HG03159 (cell line): ENCODE data around the gene SMAD1.

Experiments
- ATAC-seq: cut with Tn5 transposase; IDR thresholded peaks from one replicate; pipeline ENCODE4 v1.9.1; 2021; ENCODE audit warnings: mild to moderate bottlenecking, moderate library complexity; ENCODE audit not compliant: unreplicated experiment

Gene SMAD1

GRCh38 chr4:145488310-145488709 is 6.7 kb downstream of the SMAD1 start:
- ATAC-seq: no peak

DNA sequence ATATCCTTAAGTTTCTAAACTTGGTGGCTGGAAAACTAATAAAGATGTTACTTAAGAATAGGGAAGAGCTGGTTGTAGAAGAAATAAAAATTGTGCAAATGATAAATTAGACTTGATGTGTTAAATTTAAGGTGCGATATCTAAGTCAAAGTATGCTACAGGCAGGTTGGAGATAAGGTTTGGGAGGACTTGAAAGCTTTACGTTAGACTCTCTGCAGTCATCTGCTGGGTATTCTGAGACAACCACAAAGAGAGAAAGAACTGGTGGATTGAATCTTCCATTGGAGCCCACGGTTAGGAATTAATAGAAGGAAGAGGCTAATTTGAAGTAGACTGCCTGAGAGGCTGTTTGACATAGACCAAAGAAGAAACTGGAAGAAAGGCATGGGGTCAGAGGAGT is 7.9 kb downstream of the SMAD1 start:
- no peak for ATAC-seq

- ATAC-seq: no peak
Observed at GRCh38 chr4:145490361-145490760, 8.7 kb downstream of the SMAD1 start.

DNA sequence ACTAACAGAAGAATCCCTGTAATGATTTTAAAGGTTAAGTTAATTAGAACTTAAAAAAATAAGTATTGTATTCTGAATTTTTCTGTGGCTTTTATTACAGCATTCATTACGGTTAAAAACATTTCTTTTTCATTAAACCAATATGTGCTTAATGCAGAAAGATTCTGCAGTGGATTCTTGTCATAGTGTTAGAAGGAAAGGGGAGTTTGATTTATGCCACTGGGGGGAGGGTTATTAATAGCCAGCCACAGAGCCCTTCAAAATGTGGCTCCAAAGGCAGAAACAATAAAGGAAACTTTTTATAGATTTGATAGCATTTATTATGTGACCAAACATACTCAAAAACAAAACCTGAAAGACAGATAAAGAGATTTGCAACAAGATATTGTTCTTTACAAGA is 9.1 kb downstream of the SMAD1 start:
- no peak for ATAC-seq

GRCh38 chr4:145492376-145492775 is 10.7 kb downstream of the SMAD1 start:
- no peak for ATAC-seq

DNA sequence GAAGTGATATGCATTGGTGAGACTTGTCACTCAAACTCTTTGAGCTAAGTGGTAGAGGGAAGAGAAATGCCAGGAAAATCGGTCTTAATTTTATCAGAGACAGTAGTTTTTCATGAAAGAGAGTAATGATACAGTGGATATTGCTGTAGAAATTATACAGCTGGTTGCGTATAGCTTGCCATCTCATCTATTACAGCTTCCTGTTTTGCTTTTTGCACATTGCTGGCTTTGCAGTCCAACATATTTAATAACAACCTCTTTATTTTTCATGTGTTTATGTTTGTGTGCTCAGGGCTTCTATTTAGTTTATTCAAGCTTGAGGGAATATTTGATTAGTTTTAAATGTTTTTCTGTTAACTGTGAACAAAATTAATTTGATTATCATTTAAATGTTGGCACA is 11.5 kb downstream of the SMAD1 start:
- ATAC-seq: no peak

DNA sequence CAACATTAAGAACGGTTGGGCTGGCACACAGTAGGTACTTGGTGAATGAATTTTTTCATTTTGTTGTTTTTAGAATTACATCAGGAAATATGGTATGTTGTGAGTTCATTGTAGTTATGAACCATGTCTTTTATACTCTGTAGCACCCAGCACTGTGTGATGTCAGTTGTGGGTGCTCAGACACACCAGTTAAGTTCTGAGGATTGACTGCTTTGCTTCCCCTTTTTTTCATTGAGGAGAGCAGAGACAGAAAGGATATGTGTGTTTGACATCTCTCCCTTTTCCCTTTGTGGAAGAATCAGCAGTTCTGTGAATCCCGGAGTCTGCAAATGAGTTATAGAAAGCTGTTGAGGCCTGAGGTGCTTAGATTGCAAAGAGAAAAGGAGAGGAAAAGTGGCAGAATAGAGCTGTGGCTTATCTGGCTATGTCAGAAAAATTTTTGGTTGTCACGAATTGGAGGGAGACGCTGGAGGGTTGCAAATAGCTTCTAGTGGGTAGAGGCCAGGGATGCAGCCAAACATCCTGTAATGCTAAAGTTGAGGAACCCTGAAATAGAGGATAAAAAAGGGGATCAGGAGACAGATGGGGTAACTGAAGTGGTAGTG is 13.1 kb downstream of the SMAD1 start:
- ATAC-seq: no peak

DNA sequence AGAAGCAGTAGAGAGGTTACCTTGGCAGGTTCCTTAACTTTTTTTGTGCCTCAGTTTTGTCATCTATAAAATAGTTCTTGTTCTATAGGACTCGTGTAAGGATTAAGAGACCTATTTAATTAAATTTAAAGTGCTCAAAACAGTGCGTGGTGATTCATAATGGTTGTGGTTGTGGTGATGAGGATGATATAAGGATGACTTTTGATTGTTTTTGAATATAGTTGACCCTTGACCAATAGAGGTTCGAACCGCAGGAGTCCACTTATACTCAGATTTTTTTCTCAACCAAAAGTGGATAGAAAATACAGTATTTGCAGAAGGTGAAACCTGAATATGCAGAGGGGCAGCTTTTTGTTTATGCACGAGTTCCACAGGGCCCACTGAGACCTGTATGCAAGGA is 14.6 kb downstream of the SMAD1 start:
- no peak for ATAC-seq

DNA sequence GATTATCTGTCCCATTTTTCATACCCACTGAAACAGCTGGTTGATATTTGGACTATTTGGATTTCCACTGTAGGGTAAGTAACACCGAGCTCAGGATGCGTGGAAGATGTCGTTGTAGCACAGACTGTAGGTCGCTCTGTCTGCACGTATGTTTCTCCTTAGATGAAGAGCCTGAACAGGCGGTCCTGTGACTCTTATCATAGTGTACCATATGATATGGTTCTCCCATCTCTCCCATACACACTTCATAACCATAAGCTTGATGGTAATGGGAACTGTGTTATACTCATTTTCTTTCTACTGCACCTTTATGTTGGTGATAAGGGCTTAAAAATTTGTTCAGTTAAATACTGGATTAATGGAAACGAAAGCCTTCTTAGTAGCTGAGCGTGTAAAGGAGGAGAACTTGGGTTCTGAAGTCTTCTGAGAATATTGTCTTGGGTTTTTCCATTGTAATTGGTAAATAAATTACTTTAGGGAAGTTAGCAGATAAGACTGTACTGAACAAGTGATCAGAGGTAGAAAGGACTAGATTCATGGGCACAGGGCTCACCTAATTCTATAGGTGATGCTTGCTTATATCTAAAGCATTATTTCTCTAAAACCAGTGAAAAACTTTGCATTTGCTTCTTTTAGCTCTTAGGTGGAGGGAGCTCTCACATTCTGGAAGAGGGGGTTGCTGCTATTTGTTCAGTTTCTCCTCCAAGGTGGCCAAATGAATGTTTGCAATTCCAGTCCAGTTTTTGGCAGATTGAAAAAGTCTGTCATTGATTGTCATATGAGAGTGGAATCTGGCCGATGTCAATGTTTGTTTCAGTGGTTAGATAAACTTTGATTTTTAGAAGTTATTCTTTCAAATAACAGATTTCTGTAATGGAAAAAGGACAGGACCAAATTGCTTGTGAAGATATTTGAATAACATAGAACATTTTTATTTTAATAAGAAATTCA is 15.8 kb downstream of the SMAD1 start:
- ATAC-seq: no peak

DNA sequence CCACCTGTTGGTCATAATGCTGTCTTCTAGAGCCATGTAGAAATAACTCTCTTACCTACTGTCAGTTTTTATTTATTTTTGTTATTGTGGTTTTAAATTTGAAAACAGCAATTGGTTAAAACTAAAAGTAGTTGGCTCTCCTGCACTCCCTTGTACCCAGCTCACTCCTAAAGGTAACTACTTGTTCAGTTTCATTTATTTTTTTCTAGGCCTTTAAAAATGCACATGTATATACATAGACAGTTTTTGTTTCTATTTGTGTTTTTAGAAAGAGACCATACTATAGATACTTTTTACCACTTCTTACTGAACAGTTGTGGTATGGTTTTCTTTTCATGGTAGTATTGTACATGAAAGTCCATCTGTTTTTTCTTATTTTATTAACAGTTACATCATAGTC is 16.8 kb downstream of the SMAD1 start:
- ATAC-seq: peak; percentile 63

GRCh38 chr4:145501051-145501660 is 19.5 kb downstream of the SMAD1 start:
- ATAC-seq: peak; percentile 69

DNA sequence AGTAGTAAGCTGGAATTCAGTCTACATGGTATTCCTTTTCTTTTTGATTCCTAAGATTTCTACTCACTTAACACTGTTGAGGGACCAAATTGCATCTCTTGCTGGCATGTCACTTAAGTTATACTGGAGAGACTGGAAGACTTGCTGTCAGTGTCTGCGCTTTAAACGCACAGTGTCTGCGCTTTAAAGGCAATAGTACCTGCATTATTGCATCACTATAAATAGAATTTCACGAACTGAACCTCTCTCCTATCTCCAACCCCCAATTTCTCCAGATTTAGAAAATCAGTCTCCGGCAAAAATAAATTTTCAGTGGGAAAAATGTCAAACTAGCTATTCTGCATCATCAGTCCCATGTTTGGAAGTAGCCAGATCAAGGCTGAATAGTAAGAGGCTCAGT is 21.2 kb downstream of the SMAD1 start:
- ATAC-seq: no peak

- no peak for ATAC-seq
Observed at GRCh38 chr4:145503486-145504072, 21.9 kb downstream of the SMAD1 start.

- ATAC-seq: no peak
Observed at GRCh38 chr4:145505995-145506394, 24.3 kb downstream of the SMAD1 start.

GRCh38 chr4:145507636-145508035 is 26.0 kb downstream of the SMAD1 start:
- ATAC-seq: no peak

- ATAC-seq: no peak
Observed at GRCh38 chr4:145511913-145512522, 30.4 kb downstream of the SMAD1 start.

DNA sequence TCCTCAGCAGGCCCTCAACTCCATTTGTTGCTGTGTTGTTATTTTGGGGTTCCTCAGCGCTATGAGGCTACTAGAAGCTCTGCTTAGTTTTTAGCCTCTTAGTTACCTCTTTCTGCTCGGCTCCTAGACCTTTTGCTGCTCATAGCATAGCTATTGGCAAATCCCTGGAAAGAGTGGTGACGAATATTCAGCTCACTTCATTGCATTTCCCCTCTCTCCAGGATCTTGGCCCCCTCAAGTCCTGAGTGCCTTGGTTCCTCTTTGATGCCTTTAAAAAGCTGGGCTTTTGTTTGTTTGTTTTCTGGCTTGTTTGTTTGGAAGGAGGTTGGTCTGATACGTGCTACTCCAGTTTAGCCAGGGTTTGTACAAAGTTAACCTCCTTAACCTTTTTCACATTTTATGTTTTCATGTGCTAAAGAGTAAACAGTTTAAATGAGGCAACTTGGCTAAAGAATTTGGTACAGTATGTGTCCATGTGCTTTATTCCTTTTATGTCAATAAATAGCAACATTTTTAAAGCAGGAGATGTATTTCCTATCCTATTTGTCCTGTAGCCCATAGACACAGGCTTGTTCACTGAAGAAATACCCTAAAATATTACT is 31.5 kb downstream of the SMAD1 start:
- ATAC-seq: no peak

DNA sequence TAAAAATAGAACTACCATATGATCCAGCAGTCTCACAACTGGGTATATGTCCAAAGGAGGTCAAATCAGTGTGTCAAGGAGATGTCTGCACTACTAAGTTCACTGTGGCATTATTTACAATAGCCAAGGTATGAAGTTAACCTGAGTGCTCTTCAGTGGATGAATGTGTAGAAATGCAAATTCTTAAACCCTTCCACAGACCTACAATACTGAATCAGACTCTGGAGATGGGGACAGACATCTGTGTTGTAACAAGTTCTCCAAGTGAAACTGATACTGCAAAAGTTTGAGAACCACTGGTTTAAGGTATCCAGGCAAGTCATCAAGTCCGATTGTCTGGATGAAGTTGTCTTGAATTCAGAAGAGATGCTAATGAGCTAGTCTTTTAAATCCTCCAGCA is 38.5 kb downstream of the SMAD1 start:
- no peak for ATAC-seq

DNA sequence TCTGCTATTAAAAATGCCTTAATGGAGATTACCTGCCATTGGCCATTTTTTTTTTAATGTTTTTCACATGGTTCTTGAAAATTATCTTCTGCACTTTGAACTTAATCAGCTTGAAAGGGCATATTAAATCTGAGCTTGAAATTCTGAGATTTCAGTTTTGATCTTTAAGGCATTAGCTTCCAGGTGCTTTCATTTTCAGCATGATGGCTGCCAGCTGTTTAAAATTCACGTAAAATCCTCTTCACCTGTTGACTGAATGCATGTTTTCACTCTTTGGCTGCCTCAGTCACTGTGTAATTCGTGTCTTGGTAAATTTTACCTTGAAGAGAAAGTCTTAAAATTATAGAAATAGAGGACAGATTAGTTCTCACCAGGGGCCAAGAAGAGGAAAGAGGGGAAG is 39.6 kb downstream of the SMAD1 start:
- no peak for ATAC-seq

DNA sequence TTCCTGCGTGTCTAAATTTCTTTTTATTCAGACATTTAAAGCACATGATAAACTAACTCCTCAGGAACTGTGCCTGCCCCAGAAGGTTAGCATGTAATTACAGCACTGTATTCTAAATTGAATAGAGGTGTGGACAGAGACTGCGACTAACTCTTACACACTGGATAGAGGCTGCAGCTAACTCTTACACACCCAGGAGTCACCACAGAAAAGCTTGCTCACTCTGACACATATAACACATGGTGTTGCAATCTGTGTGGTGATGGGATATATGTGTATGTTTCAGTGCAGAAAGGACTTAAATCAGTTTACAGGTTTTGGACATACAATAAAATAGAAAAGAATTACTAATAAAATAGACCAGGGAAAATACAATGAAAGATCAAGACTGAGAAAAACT is 41.5 kb downstream of the SMAD1 start:
- no peak for ATAC-seq

DNA sequence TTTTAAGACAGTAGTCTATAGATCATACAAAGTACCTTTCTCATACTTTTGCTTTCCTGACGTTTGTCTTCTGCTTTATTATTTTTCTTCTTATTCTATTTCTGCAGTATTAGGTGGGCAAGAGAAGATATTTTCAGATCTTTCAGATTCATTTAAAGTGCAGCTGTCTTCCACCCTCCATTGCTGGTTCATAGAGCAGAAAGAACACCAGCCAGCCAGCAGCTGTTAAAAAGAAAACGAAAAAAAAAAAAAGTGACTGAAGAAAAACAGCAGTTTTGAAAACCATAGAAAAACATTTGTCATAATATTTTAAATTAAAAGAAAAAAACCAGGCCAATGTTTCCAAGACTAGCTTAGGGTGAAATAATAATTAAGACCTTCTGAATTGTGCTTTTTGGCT is 42.9 kb downstream of the SMAD1 start:
- ATAC-seq: peak; percentile 44
